Activated CD8-positive, alpha-beta memory T cell treated with anti-CD3 and anti-CD28 coated beads, Interleukin-2, amount 10 ng/mL, durations not matched to agents 7 days and 5 days (primary cell): ENCODE results near the gene WNT2B. TPM values are rescaled to one million over a fixed set of nuclear protein-coding genes. Genes with fewer than 3 reads are reported as not detected.
"Not testable (repeated sequence)": the region's sequence is repeated elsewhere in the genome, so short reads cannot be mapped to it uniquely, and the experiment has no call there.

ENCODE experiments used
- ATAC-seq: fragments of 150-1000 bp; cut with Tn5 transposase; one replicate; pipeline ENCODE4 v1.10.0; 2021; ENCODE audit warnings: moderate library complexity
- CTCF ChIA-PET: fragments of 350-600 bp; sonication (Branson Sonifier 250); formaldehyde crosslinking; loops from one replicate; lab custom pipeline; 2021; ENCODE audit warnings: antibody characterized with exemption; lab: Charles Lee
- DNase-seq: peaks from one replicate; pipeline ENCODE4 v3.0.0-alpha.2; 2020
- H3K27ac Mint-ChIP-seq: one replicate; pipeline ENCODE4 v1.8.0; 2021; ENCODE audit warnings: mild to moderate bottlenecking, mixed read lengths
- H3K27me3 Mint-ChIP-seq: one replicate; pipeline ENCODE4 v1.8.0; 2021; ENCODE audit warnings: mixed read lengths
- H3K36me3 Mint-ChIP-seq: one replicate; pipeline ENCODE4 v1.8.0; 2021; ENCODE audit warnings: mild to moderate bottlenecking, mixed read lengths
- H3K4me1 Mint-ChIP-seq: one replicate; pipeline ENCODE4 v1.8.0; 2021; ENCODE audit warnings: mixed read lengths
- H3K4me3 Mint-ChIP-seq: one replicate; pipeline ENCODE4 v1.8.0; 2021; ENCODE audit warnings: mild to moderate bottlenecking, moderate library complexity, mixed read lengths
- H3K9me3 Mint-ChIP-seq: one replicate; pipeline ENCODE4 v1.8.0; 2022; ENCODE audit warnings: low read depth, mixed read lengths
- total RNA-seq, 2 experiments: library from RNA; stranded (reverse); gene quantifications; one replicate each; pipeline ENCODE4 v1.2.3, GENCODE V29; 2021

Gene WNT2B
- under 1 TPM; 0.07 to 0.12 TPM for total RNA-seq

GRCh38 chr1:112508278-112509004, at the start of gene WNT2B:
Gene WNT2B (plus strand): TSS chr1:112508965. CDS start chr1:112509263, 298 bp downstream.
- H3K27ac Mint-ChIP-seq: no peak within 1 kb of the TSS
- ATAC-seq (peak; percentile 82), DNase-seq (peak; percentile 69)
- CTCF ChIA-PET: interaction anchor here (0.9 to 1.6 kb wide), 6 partner anchors 23 to 207 kb away, joined by 3 to 4 read pairs (median 3); partner anchors contain the start of gene PPM1J
- H3K4me3 Mint-ChIP-seq: peak within 1 kb of the TSS; percentile 69
- no peaks in the 10 kb centered on the region for H3K36me3 Mint-ChIP-seq
- no peaks in the 10 kb centered on the region for H3K9me3 Mint-ChIP-seq
- H3K4me1 Mint-ChIP-seq: peaks cover 10% of the 10 kb centered on the region
- peaks cover 61% of the 10 kb centered on the region for H3K27me3 Mint-ChIP-seq

DNA sequence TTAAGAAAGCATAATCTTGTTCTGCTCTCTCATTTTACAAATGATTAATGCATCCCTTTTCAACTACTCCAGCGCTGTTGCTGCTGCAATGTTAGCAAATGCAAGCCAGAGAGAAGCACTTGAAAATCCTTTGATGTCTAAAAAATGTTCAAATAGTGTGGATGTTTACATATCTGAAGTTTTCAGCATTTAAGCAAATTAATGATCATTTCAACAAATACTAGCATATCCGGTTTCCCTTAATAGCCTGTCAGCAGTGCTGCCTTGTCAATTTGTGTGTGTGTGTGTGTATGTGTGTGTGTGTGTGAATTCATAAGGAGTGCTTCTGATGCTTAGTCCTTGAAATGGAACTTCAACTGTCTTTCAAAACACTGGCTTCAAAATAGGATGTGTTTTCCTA, 48.1 kb upstream of the WNT2B start:
- H3K9me3 Mint-ChIP-seq: no peaks in the 10 kb centered on the region
- H3K27me3 Mint-ChIP-seq: peaks cover 4% of the 10 kb centered on the region
- no peak overlapping the region for H3K27ac Mint-ChIP-seq
- peaks cover 2% of the 10 kb centered on the region for H3K4me1 Mint-ChIP-seq
- DNase-seq (no peak), ATAC-seq (no peak)
- CTCF ChIA-PET: interaction anchor here (10.4 kb wide), 1 partner anchor 69 kb away, joined by 171 read pairs; no protein-coding TSS in a partner anchor
- peaks cover 2% of the 10 kb centered on the region for H3K36me3 Mint-ChIP-seq
- H3K4me3 Mint-ChIP-seq: no peak overlapping the region

- ATAC-seq (no peak), DNase-seq (no peak)
- peaks cover 9% of the 10 kb centered on the region for H3K4me1 Mint-ChIP-seq
- peaks cover 4% of the 10 kb centered on the region for H3K27me3 Mint-ChIP-seq
- no peaks in the 10 kb centered on the region for H3K9me3 Mint-ChIP-seq
- CTCF ChIA-PET: interaction anchor here (10.4 kb wide), 1 partner anchor 70 kb away, joined by 171 read pairs; no protein-coding TSS in a partner anchor
- no peak overlapping the region for H3K4me3 Mint-ChIP-seq
- H3K27ac Mint-ChIP-seq: no peak overlapping the region
- H3K36me3 Mint-ChIP-seq: peaks cover 2% of the 10 kb centered on the region
Measured at GRCh38 chr1:112461200-112461871, 47.4 kb upstream of the WNT2B start.

GRCh38 chr1:112462953-112463279, 45.8 kb upstream of the WNT2B start:
- H3K27me3 Mint-ChIP-seq: peaks cover 7% of the 10 kb centered on the region
- CTCF ChIA-PET: interaction anchor here (0.7 to 10.4 kb wide), 5 partner anchors 13 to 155 kb away, joined by 3 to 171 read pairs (median 4); no protein-coding TSS in a partner anchor
- DNase-seq (no peak), ATAC-seq (no peak)
- no peak overlapping the region for H3K27ac Mint-ChIP-seq
- no peaks in the 10 kb centered on the region for H3K36me3 Mint-ChIP-seq
- H3K4me3 Mint-ChIP-seq: no peak overlapping the region
- H3K9me3 Mint-ChIP-seq: no peaks in the 10 kb centered on the region
- peaks cover 13% of the 10 kb centered on the region for H3K4me1 Mint-ChIP-seq

- H3K27ac Mint-ChIP-seq: no peak overlapping the region
- no peaks in the 10 kb centered on the region for H3K9me3 Mint-ChIP-seq
- CTCF ChIA-PET: interaction anchor here (1.2 to 10.4 kb wide), 2 partner anchors 14 to 73 kb away, joined by 3 to 171 read pairs; no protein-coding TSS in a partner anchor
- peaks cover 13% of the 10 kb centered on the region for H3K4me1 Mint-ChIP-seq
- DNase-seq (no peak), ATAC-seq (no peak)
- H3K4me3 Mint-ChIP-seq: no peak overlapping the region
- peaks cover 18% of the 10 kb centered on the region for H3K27me3 Mint-ChIP-seq
- no peaks in the 10 kb centered on the region for H3K36me3 Mint-ChIP-seq
Measured at GRCh38 chr1:112464501-112464900, 44.3 kb upstream of the WNT2B start.

- Mint-ChIP-seq H3K4me1 (peaks cover 13% of the 10 kb centered on the region), H3K36me3 (no peaks in the 10 kb centered on the region), H3K27me3 (peaks cover 21% of the 10 kb centered on the region), H3K27ac (no peak overlapping the region), H3K4me3 (no peak overlapping the region), H3K9me3 (no peaks in the 10 kb centered on the region)
- ATAC-seq (no peak), DNase-seq (no peak)
- CTCF ChIA-PET: interaction anchor here (0.9 to 10.4 kb wide), 12 partner anchors 8 to 252 kb away, joined by 3 to 171 read pairs (median 4); partner anchors contain the start of gene PPM1J
Measured at GRCh38 chr1:112465122-112465521, 43.6 kb upstream of the WNT2B start.

- CTCF ChIA-PET: interaction anchor here (0.6 to 10.4 kb wide), 25 partner anchors 9 to 251 kb away, joined by 3 to 171 read pairs (median 4); partner anchors contain the start of genes CTTNBP2NL and PPM1J
- ATAC-seq: peak; percentile 98
- Mint-ChIP-seq H3K4me1 (peaks cover 13% of the 10 kb centered on the region), H3K27me3 (peaks cover 25% of the 10 kb centered on the region), H3K27ac (peak overlapping the region; percentile 52), H3K4me3 (peak overlapping the region; percentile 76), H3K9me3 (no peaks in the 10 kb centered on the region), H3K36me3 (no peaks in the 10 kb centered on the region)
- peak; percentile 90 for DNase-seq
Measured at GRCh38 chr1:112466078-112466660, 42.6 kb upstream of the WNT2B start.

DNA sequence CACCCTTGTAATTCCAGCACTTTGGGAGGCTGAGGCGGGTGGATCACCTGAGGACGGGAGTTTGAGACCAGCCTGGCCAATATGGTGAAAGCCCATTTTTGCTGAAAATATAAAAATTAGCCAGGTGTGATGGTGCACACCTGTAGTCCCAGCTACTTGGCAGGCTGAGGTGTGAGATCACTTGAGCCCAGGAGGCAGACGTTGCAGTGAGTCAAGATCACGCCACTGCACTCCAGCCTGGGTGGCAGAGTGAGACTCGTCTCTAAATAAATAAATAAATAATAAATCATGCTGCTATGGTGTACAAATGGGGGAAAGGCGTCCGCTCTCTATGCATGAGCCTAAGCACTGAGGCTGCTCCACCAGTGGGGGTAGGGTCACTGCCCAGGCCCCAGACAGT, 38.4 kb upstream of the WNT2B start:
- H3K9me3 Mint-ChIP-seq, H3K36me3 Mint-ChIP-seq, H3K27ac Mint-ChIP-seq, DNase-seq, H3K4me3 Mint-ChIP-seq, ATAC-seq: not testable (repeated sequence)
- CTCF ChIA-PET: interaction anchor here (10.4 kb wide), 1 partner anchor 79 kb away, joined by 171 read pairs; no protein-coding TSS in a partner anchor
- peaks cover 49% of the 10 kb centered on the region for H3K27me3 Mint-ChIP-seq
- peaks cover 13% of the 10 kb centered on the region for H3K4me1 Mint-ChIP-seq

GRCh38 chr1:112470966-112471365, 37.8 kb upstream of the WNT2B start:
- ATAC-seq (no peak), DNase-seq (no peak)
- Mint-ChIP-seq H3K27ac (no peak overlapping the region), H3K9me3 (no peaks in the 10 kb centered on the region), H3K4me1 (peaks cover 7% of the 10 kb centered on the region), H3K4me3 (no peak overlapping the region), H3K36me3 (no peaks in the 10 kb centered on the region), H3K27me3 (peaks cover 49% of the 10 kb centered on the region)
- CTCF ChIA-PET: interaction anchor here (10.4 kb wide), 1 partner anchor 79 kb away, joined by 171 read pairs; no protein-coding TSS in a partner anchor

DNA sequence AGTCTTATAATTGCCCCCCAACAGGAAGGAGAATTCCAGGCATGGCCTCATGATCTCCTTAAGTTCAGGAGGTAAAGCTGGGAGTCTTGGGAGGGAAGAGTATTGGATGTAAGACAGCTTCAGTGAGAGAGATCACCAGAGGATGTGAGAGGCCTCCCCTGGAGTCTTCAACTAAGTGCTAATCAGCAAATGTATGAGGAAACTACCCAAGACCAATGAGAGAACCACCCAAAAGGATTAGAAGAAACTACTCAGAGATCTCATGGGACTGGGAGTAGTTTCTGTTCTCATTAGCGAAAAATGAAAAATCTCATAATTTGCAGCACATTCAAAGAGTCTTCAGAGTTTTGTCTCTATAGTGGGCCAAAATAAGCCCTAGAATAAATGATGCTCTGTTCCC, 36.6 kb upstream of the WNT2B start:
- H3K4me1 Mint-ChIP-seq: no peaks in the 10 kb centered on the region
- no peak overlapping the region for H3K27ac Mint-ChIP-seq
- peaks cover 50% of the 10 kb centered on the region for H3K27me3 Mint-ChIP-seq
- ATAC-seq (no peak), DNase-seq (no peak)
- H3K9me3 Mint-ChIP-seq: peaks cover 2% of the 10 kb centered on the region
- H3K4me3 Mint-ChIP-seq: no peak overlapping the region
- CTCF ChIA-PET: interaction anchor here (1.3 kb wide), 1 partner anchor 36 kb away, joined by 3 read pairs; no protein-coding TSS in a partner anchor
- no peaks in the 10 kb centered on the region for H3K36me3 Mint-ChIP-seq

- CTCF ChIA-PET: interaction anchor here (1.5 to 2.7 kb wide), 2 partner anchors 11 to 86 kb away, joined by 5 to 9 read pairs; no protein-coding TSS in a partner anchor
- Mint-ChIP-seq H3K4me3 (no peak overlapping the region), H3K9me3 (peaks cover 9% of the 10 kb centered on the region), H3K36me3 (peaks cover 4% of the 10 kb centered on the region), H3K4me1 (no peaks in the 10 kb centered on the region), H3K27me3 (peaks cover 31% of the 10 kb centered on the region), H3K27ac (no peak overlapping the region)
- ATAC-seq (no peak), DNase-seq (no peak)
Measured at GRCh38 chr1:112477550-112477949, 31.2 kb upstream of the WNT2B start.

DNA sequence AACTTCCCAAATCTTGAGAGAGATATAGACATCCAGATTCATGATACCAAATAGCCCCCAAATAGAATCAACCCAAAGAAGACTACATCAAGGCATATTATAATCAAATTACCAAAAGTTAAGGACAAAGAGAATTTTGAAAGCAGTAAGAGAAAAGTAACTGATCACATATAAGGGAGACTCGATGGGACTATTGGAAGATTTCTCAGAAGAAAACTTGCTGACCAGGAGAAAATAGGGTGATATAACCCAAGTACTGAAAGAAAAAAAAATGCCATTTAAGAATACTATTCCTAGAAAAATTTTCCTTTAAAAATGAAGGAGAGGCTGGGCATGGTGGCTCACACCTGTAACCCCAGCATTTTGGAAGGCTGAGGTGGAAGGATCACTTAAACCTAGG, 30.5 kb upstream of the WNT2B start:
- CTCF ChIA-PET: interaction anchor here (2.7 kb wide), 1 partner anchor 12 kb away, joined by 9 read pairs; no protein-coding TSS in a partner anchor
- no peak overlapping the region for H3K27ac Mint-ChIP-seq

DNA sequence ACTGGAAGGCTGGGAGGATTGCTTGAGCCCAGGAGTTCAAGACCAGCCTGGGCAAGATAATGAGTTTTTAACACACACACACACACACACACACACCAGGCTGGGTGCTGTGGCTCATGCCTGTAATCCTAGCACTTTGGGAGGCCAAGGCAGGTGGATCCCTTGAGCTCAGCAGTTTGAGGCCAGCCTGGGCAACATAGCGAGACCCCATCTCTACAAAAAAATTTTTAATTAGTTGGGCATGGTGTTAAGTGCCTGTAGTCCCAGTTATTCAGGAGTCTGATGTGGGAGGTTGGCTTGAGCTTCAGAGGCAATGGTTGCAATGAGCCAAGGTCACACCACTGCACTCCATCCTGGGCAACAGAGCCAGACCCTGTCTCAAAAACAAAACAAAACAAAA, 22.7 kb upstream of the WNT2B start:
- peaks cover 25% of the 10 kb centered on the region for H3K27me3 Mint-ChIP-seq
- not testable (repeated sequence) for ATAC-seq, H3K4me3 Mint-ChIP-seq, H3K4me1 Mint-ChIP-seq, H3K36me3 Mint-ChIP-seq, H3K27ac Mint-ChIP-seq, H3K9me3 Mint-ChIP-seq, DNase-seq
- CTCF ChIA-PET: interaction anchor here (1.0 to 1.4 kb wide), 2 partner anchors 23 to 229 kb away, joined by 3 read pairs; partner anchors contain the start of genes PPM1J and WNT2B

More for the DNA sequence above, 30.5 kb upstream of the WNT2B start:
- H3K9me3 Mint-ChIP-seq: peaks cover 9% of the 10 kb centered on the region
- no peak overlapping the region for H3K4me3 Mint-ChIP-seq
- DNase-seq (no peak), ATAC-seq (no peak)
- H3K36me3 Mint-ChIP-seq: peaks cover 4% of the 10 kb centered on the region
- H3K27me3 Mint-ChIP-seq: peaks cover 26% of the 10 kb centered on the region
- H3K4me1 Mint-ChIP-seq: no peaks in the 10 kb centered on the region
